Gastroesophageal sphincter (tissue), 3 donors: ENCODE data around the gene PHF2.

Experiments used
- CTCF ChIP-seq, 4 experiments: fragments of 200-600 bp in 2 of 4; fragments of 450-650 bp in 2 of 4; sonication (generic) in 1 of 4; IDR thresholded peaks; one replicate each; pipeline ENCODE4 v1.5.1; 2017 to 2019; ENCODE audit warnings: antibody characterized with exemption in 4 of 4, mild to moderate bottlenecking in 2 of 4, moderate library complexity in 2 of 4
- POLR2A ChIP-seq, 2 donors: fragments of 450-650 bp; IDR thresholded peaks; one replicate each; pipeline ENCODE4 v1.6.1; 2017; ENCODE audit warnings: antibody characterized with exemption in 2 of 2, mild to moderate bottlenecking in 2 of 2, moderate library complexity in 1 of 2
- POLR2AphosphoS5 ChIP-seq: sonication (generic); formaldehyde crosslinking; IDR thresholded peaks from one replicate; pipeline ENCODE4 v1.6.1; 2017; ENCODE audit warnings: antibody characterized with exemption

GRCh38 chr9:93663877-93664548, 87.6 kb downstream of the PHF2 start:
- no peak for TF ChIP-seq CTCF (IDR thresholded peaks at IDR 0.05)
- no peak for TF ChIP-seq POLR2A (IDR thresholded peaks at IDR 0.05)
- TF ChIP-seq POLR2AphosphoS5, result no peak
